Measurements from ENCODE around the gene SLC27A1. TPM values are rescaled to one million over a fixed set of nuclear protein-coding genes. Genes with fewer than 3 reads are reported as not detected.
"Not testable (repeated sequence)": the region's sequence is repeated elsewhere in the genome, so short reads cannot be mapped to it uniquely, and the experiment has no call there.

SLC27A1 gene
- total RNA-seq, 1 experiment from 2014 or later, result 7.9 TPM

DNA sequence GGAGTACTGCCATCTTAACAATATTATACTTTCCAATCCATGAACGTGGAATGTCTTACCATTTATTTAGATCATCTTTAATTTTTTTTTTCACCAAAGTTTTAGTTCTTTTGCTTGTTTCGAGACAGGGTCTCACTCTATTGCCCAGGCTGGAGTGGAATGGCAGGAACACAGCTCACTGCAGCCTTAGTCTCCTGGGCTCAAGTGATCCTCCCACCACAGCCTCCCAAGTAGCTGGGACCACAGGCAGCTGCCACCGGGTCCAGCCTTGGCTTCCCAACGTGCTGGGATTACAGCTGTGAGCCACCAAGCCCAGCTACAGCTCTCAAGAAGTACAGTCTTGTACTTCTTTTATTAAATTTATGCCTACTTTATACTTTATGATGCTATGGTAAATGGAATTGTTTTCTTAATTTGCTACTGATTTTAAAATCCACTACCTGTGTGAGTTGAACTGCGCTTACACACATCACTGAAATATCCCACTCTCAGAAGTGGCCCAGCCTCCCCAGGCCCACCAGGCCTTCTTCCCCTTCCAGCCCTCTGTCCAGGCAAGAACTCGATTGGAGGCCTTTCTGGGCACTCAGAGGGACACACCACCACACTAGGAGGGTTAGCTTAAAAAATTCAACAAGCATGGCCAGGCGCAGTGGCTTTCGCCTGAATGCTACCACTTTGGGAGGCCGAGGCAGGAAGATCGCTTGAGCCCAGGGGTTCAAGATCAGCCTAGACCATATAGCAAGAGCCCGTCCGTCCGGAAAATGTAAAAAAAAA is 40.1 kb downstream of the SLC27A1 start:
- DNase-seq (ENCODE audit: low read depth), result peak; percentile 19

DNA sequence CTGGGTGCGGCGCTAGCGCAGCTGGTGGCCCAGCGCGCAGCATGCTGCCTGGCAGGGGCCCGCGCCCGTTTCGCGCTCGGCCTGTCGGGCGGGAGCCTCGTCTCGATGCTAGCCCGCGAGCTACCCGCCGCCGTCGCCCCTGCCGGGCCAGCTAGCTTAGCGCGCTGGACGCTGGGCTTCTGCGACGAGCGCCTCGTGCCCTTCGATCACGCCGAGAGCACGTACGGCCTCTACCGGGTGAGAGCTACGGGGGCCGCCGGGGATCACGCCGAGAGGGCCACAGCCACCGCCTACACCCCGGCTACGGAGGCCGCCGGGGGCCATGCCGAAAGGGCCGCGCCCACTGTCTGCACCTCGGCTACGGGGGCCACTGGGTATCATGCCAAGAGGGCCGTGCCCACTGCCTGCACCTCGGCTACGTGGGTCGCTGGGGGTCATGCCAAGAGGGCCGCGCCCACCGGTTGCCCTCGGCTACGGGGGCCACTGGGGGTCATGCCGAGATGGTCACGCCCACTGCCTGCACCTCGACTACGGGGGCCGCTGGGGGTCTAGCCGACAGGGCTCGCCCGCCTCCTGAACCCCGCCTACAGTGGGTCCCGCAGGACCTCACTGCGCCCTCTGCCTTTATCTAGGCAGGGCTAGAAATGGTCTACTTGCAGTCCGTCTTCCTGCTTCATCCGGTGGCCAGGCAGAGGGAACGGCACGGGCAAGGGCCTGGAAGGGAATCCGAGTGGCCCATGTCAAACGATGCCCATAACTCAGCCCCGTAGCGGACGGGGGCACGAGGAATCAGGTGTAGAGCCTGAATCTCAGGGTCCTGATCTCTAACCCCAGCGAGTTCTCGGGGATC is 41.6 kb downstream of the SLC27A1 start:
- peak; percentile 78 for DNase-seq (ENCODE audit: low read depth)

DNA sequence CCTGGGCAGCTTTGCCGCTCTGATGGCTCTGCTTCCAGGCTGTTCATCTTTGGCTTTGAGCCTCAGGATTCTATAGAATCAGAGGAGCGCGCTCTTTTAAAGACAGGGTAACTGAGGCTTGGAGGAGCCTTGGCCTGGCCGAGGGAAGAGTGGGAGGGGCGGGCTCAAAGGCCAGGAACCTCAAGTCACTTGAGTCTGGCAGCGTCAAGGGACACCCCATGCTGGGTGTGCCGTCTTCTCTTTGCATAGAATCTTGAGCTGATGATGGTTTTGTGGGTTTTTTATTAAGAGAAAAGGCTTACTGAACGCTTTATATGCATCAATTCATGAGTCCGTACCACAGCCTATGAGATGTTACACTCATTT is 42.2 kb downstream of the SLC27A1 start:
- no peak for DNase-seq (ENCODE audit: low read depth)

- no peak for DNase-seq (ENCODE audit: low read depth)
Observed at GRCh38 chr19:17515408-17516149, 45.3 kb downstream of the SLC27A1 start.

DNA sequence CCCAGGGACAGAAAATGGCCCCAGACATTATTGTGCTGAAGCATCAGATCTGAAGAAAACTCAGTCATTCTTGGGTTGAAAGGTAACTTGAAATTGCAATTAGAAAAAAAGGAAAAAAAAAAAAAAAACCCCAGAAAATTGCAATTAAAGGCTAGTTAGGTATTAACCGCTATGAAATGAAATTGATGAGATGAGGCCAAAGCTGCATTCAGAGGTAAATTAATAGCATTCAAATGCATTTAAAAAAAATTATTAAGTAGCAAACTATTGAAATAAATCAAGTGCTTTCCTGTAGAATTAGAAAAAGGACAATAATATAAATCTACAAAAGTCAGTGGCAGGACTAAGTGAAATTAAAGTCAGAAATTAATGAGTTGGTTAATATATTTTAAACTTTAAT is 47.6 kb downstream of the SLC27A1 start:
- no peak for DNase-seq (ENCODE audit: low read depth)

DNA sequence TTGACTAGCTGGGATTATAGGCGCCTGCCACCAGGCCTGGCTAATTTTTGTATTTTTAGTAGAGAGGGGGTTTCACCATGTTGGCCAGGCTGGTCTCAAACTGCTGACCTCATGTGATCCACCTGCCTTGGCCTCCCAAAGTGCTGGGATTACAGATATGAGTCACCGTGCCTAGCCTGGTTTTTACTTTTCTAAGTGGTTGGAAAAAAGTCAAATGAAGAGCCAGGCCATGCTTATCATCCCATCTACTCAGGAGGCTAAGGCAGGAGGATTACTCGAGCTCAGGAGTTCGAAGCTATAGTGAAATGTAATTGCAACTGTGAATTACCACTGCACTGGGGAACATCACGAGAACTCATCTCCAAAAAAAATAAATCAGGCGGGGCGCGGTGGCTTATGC is 48.3 kb downstream of the SLC27A1 start:
- DNase-seq (ENCODE audit: low read depth), result not testable (repeated sequence)

DNA sequence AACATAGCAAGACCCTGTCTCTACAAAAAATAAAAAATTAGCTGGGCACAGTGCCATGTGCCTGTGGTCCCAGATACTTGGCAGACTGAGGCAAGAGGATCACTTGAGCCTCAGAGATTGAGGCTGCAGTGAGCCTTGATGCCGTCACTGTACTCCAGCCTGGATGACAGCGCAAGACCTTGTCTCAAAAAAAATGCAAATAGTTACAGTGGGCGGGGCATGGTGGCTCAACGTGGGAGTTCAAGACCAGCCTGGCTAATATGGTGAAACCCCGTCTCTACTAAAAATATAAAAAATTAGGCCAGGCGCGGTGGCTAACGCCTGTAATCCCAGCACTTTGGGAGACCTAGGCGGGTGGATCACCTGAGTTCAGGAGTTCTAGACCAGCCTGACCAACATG is 49.6 kb downstream of the SLC27A1 start:
- DNase-seq (ENCODE audit: low read depth), result no peak

GRCh38 chr19:17520865-17521264 is 50.5 kb downstream of the SLC27A1 start:
- no peak for DNase-seq (ENCODE audit: low read depth)

DNA sequence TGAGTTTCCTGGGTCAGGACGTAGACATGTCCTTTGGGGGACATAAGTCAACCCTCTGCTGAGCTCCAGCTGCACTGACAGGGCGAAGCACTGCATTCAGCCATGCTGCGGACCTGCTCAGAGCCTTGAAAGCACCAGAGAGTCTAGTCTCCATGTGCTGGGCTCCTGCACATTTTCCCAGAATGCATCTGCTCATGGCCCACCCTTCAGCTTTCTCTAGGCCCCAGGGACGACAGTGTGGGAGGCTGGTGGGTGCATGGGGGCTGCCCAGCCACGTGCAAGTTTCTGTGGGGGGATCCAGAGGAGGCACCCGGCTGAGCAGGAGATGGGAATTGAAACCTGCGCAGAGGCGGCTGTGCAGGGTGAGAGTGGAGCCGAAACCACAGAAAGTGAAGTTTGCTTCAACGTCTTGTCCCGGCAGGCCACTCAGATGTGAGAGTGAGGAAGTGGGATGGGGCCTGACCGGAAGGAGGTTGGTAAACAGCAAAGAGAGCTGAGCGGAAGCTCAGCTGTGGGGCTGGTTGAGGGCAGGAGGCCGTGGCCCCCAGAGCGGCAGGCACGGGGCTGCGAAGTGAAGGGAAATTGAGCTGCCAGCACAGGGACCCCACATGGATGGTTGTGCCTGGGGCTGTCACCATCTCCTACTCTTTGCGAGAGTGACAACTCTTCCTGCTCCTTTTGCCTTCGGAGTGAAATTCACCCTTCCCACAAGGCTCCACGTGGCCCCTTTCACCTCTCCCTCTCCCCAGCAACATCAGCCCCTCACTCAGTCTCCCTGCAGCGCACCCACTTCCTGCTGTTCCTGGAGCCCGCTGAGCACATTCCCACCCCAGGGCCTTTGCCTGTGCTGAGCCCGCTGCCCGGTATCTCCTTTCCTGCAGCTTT is 52.9 kb downstream of the SLC27A1 start:
- no peak for DNase-seq (ENCODE audit: low read depth)

DNA sequence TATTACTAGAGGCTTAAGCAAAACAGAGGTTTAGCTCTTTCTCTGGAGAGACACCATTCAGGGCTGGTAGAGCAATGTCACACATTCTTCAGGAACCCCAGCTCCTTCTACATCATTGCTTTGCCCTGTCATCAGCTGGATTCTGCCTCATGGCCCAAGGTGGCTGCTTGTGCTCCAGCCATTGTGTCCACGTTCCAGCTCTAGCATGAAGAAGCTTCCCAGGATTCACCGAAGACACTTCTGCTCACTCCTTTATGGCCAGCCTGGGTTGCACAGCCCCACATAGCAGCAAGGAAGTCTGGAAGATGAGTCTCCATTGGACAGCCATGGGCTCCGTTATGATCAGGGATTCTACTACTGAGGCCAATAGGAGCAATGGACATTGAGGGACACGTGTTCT is 54.3 kb downstream of the SLC27A1 start:
- DNase-seq (ENCODE audit: low read depth), result no peak

DNA sequence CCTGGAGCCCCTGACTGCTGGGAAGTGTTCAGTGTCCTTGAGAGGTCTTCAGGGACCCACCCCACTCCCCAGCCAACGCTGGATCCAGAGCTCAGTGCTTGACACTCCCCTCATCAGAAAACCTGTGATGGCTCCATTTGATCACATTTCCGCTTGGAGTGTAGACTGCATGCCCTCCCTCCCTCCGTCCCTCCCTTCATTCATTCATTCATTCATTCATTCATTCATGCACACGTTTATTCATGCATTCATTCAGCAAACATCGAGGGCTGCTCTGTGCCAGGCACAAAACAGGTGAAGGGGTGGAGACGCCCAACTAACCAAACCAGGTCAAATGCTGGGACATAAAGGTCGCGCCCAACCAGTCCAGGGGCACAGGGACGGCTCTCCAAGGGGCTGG is 54.8 kb downstream of the SLC27A1 start:
- no peak for DNase-seq (ENCODE audit: low read depth)

DNA sequence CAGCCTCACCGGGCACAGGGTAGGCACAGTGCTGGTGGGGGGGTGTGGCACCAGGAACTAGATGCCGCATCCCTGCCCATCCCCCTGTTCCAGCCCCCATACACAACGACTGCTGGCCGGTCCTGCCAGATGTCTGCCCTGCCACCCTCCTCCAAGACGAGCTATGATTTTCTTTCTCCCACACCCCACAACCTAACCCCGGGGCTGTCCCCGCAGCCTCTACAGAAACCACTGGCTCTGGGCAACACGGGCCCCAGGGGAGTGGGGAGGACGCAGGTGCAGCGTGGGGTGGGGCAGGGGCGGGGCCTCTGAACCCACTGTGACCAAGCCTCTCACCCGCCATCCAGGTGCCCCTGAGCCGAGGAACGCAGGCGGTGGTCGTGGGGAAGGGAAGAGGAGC is 56.6 kb downstream of the SLC27A1 start:
- no peak for DNase-seq (ENCODE audit: low read depth)

GRCh38 chr19:17527326-17527725 is 57.0 kb downstream of the SLC27A1 start:
- DNase-seq (ENCODE audit: low read depth), result no peak

GRCh38 chr19:17528610-17529009 is 58.3 kb downstream of the SLC27A1 start:
- no peak for DNase-seq (ENCODE audit: low read depth)

DNA sequence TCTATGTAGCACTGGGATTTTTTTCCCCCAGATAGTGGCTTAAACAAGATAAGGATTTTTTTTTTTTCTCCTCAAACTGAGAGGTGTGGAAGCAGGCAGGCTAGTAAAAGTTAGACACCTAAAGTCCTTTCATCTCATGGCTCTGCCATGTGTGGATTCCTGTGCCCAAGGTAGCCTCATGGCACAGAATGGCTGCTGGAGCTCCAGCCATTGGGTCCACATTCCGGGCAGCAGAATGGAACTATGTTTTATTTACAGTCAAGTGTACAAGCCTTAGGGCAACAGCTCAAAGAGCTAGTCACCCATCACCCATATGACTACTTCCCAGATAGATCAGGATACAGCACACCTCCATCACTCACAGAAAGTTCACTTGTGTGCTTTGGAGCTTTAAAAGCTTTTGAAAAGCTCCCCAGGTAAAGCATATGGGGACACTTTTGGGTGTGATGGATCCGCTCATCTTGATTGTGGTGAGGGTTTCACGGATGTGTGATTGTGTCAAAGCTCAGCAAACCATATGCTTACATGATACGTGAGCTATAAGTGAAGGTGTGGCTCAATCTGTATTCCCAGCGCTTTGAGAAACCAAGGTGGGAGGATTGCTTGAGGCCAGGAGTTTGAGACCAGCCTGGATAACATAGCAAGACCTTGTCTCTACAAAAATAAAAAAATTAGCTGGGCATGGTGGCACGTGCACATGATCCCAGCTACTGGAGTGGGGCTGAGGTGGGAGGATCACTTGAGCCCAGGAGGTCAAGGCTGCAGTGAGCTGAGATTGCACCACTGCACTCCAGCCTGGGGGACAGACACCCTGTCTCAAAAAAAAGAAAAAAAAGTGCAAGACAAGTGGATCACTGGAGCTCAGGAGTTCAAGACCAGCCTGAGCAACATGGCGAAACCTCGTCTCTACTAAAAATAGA is 59.2 kb downstream of the SLC27A1 start:
- DNase-seq (ENCODE audit: low read depth), result no peak

DNA sequence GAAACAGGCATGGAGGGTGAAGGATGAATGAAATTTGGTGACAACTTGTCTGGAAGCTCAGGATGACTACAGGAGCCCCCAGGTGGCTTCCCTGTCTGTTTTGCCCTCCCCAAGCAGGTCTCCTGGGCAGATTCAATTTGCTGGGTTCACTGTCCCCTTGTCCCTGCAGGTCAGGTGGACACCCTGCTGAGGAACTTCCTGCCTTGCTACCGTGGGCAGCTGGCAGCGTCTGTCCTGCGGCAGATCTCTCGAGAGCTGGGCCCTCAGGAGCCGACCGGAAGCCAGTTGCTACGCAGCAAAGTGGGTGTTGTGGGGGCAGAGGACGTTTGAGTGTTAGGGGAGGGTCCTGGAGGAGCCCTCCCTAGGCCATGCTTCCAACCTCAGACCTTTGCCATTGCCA is 60.3 kb downstream of the SLC27A1 start:
- DNase-seq (ENCODE audit: low read depth), result no peak

DNA sequence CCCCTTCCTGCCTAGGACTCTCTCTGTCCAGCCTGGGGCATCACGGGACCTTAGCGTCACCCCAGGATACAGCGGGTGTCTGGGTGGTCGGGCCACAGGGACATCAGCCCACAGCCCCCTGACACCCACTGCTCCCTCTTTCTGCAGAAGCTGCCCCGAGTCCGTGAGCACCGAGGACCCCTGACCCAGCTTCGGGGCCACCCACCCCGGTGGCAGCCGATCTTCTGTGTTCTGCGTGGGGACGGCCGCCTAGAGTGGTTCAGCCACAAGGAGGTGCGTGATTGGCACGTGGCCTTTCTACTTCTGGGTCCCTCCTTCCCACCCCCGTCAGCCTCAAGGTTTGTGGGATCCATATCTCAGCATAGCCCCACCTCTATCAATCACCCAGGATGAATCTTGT is 61.8 kb downstream of the SLC27A1 start:
- DNase-seq (ENCODE audit: low read depth), result no peak

DNA sequence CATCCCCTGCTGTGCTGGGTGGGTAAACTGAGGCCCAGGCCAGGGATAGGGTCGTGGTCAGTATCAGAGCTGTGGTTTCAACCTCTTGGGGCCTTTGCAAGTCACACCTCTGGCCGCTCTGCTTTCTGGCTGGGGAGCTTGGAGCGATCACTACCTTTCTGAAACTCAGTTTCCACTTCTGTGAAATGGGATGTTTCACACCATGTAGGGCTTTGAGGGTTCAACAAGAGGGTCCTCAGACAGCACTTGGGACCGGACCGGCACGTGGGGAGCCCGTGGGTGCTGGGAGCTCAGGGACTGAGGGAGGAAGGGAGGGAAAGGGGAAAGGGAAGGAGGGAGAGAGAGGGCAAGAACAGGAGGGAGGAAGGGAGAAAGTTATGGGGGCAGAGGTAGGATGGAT is 62.2 kb downstream of the SLC27A1 start:
- no peak for DNase-seq (ENCODE audit: low read depth)

DNA sequence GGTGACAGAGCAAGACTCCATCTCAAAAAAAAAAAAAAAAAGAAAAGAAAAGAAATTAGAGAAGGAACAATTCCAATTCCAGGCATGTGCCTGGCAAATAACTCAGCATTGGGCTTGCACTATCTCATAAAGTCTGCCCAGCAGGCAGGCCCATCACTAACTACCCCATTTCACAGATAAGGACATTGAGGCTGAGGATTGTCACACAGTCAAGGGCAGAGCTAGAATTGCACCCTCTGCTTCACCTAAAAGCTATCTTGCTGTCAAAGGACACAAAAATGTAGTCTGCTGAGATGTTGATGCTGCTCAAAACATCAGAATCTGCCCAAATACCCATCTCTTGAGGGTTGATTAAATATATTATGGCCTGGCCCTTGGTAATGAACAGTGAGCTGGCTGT is 64.4 kb downstream of the SLC27A1 start:
- no peak for DNase-seq (ENCODE audit: low read depth)

DNA sequence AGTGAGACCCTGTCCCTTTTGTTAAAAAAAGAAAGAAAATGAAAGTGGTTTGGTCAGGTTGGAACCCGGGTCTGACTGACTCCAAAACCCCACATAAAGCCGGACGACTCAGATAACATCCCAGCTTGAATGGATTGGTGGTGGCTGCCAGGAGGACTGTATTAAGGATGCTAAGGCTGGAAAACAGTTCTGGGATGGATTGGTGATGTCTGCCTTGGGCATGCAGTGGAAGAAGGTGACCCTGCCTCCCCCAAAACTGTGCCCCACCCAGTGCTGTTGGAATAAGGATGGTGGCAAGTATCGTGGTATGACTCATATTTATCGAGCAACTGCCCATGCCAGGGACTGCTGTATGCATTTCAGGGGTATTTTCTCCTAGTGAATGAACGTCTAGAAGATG is 66.6 kb downstream of the SLC27A1 start:
- no peak for DNase-seq (ENCODE audit: low read depth)
